GM12878 (cell line): ENCODE results near the gene SLC39A2. TPM values are rescaled to one million over a fixed set of nuclear protein-coding genes. Genes with fewer than 3 reads are reported as not detected.

Experiments
- ATAC-seq: fragments of 200-7000 bp; cut with Tn5 transposase; 3 replicates; pipeline ENCODE4 v1.9.1; 2020; ENCODE audit warnings: mild to moderate bottlenecking, moderate library complexity
- BruUV-seq: library from RNA; stranded (reverse); fragments of 400-500 nt; replicated peaks from 2 replicates; lab custom pipeline; 2021; lab: Mats Ljungman, UMichigan
- CTCF ChIA-PET: fragments of 300-600 bp; sonication (Branson Sonifier 250); formaldehyde crosslinking; extraction: SDS; loops from one replicate; lab custom pipeline; 2021; ENCODE audit warnings: inconsistent platforms; lab: Yijun Ruan, JAX
- POLR2A ChIA-PET: fragments of 350-600 bp; formaldehyde crosslinking; extraction: SDS; loops from one replicate; lab custom pipeline; 2021; ENCODE audit warnings: inconsistent platforms; lab: Charles Lee
- RAD21 ChIA-PET: fragments of 300-600 bp; sonication (Branson Sonifier 250); formaldehyde crosslinking; loops from one replicate; lab custom pipeline; 2023; ENCODE audit warnings: antibody characterized with exemption; ENCODE audit not compliant: unreplicated experiment; lab: Charles Lee
- SMC1A ChIA-PET: fragments of 300-600 bp; sonication (Branson Sonifier 250); formaldehyde crosslinking; loops from one replicate; lab custom pipeline; 2023; ENCODE audit not compliant: unreplicated experiment, uncharacterized antibody; lab: Charles Lee
- DNase-seq: peaks from one replicate; pipeline ENCODE4 v3.0.0-alpha.2; 2011; ENCODE audit warnings: low read depth, low spot score
- FAIRE-seq: peaks from 3 replicates; lab custom pipeline; 2011; peaks lifted over from hg19 to GRCh38; lab: Jason Lieb, UNC
- H2AFZ ChIP-seq: 2 replicates; pipeline ENCODE4 v1.6.0; 2011; ENCODE audit warnings: low read depth, low read length, control low read depth; ENCODE audit not compliant: control insufficient read depth
- H3K27ac ChIP-seq: 2 replicates; pipeline ENCODE4 v1.5.1; 2011; ENCODE audit warnings: control low read depth; ENCODE audit not compliant: control insufficient read depth, insufficient read depth
- H3K27me3 ChIP-seq, 2 experiments: replicated peaks in 1 of 2; 2 replicates each; pipeline versions ENCODE4 v1.6.0 to v1.6.1; 2011; ENCODE audit warnings: low read length in 1 of 2; ENCODE audit not compliant: control insufficient read depth in 2 of 2, insufficient read depth in 2 of 2
- H3K36me3 ChIP-seq, 2 experiments: 2 replicates each; pipeline ENCODE4 v1.5.1; 2011; ENCODE audit warnings: low read length in 1 of 2; ENCODE audit not compliant: control insufficient read depth in 2 of 2, insufficient read depth in 2 of 2
- H3K4me1 ChIP-seq: 2 replicates; pipeline ENCODE4 v1.6.1; 2011; ENCODE audit warnings: mild to moderate bottlenecking, low read length, moderate library complexity, mixed read lengths; ENCODE audit not compliant: control insufficient read depth, insufficient read depth
- H3K4me2 ChIP-seq: 2 replicates; pipeline ENCODE4 v1.6.0; 2011; ENCODE audit warnings: control low read depth; ENCODE audit not compliant: control insufficient read depth, insufficient read depth
- H3K4me3 ChIP-seq: fragments of 200-600 bp; sonication (generic); 2 replicates; pipeline ENCODE4 v1.5.1; 2016
- H3K79me2 ChIP-seq: 2 replicates; pipeline ENCODE4 v1.6.0; 2011; ENCODE audit warnings: low read length; ENCODE audit not compliant: control insufficient read depth, insufficient read depth
- H3K9ac ChIP-seq: 2 replicates; pipeline ENCODE4 v1.8.0; 2011; ENCODE audit warnings: low read length, control low read depth, mixed read lengths; ENCODE audit not compliant: control insufficient read depth, insufficient read depth
- H3K9me3 ChIP-seq: replicated peaks from 3 replicates; pipeline ENCODE4 v1.5.1; 2011; ENCODE audit warnings: mild to moderate bottlenecking, low read length; ENCODE audit not compliant: control insufficient read depth, insufficient read depth
- H4K20me1 ChIP-seq: 2 replicates; pipeline ENCODE4 v1.6.0; 2011; ENCODE audit not compliant: control insufficient read depth, insufficient read depth
- BCLAF1 ChIP-seq: fragments of 450-650 bp; IDR thresholded peaks from 2 replicates; pipeline ENCODE4 v1.6.1; 2017; ENCODE audit warnings: antibody characterized with exemption, mild to moderate bottlenecking, moderate library complexity
- CBX3 ChIP-seq: fragments of 200-600 bp; sonication (generic); IDR thresholded peaks from 2 replicates; pipeline ENCODE4 v1.6.1; 2016; ENCODE audit warnings: low read depth, borderline replicate concordance
- DPF2 ChIP-seq: fragments of 450-650 bp; IDR thresholded peaks from 2 replicates; pipeline ENCODE4 v1.6.1; 2017; ENCODE audit warnings: mild to moderate bottlenecking
- ELK1 ChIP-seq: IDR thresholded peaks from 2 replicates; pipeline ENCODE4 v1.6.1; 2012; ENCODE audit warnings: low read depth, low read length, improper control_type of control experiment
- EP300 ChIP-seq, 2 experiments: fragments of 150-350 bp in 1 of 2; IDR thresholded peaks; 2 replicates each; pipeline ENCODE4 v1.6.1; 2011 to 2012; ENCODE audit warnings: low read depth in 2 of 2, low read length in 2 of 2, borderline replicate concordance in 1 of 2, improper control_type of control experiment in 1 of 2, inconsistent platforms in 1 of 2; ENCODE audit not compliant: control insufficient read depth in 1 of 2
- FOXK2 ChIP-seq: fragments of 450-650 bp; IDR thresholded peaks from 2 replicates; pipeline ENCODE4 v1.6.1; 2017; ENCODE audit warnings: mild to moderate bottlenecking, moderate library complexity
- JUND ChIP-seq: IDR thresholded peaks from 2 replicates; pipeline ENCODE4 v1.6.1; 2012; ENCODE audit warnings: low read depth, mild to moderate bottlenecking, low read length, improper control_type of control experiment, moderate library complexity
- POLR2AphosphoS2 ChIP-seq: IDR thresholded peaks from 2 replicates; pipeline ENCODE4 v1.6.1; 2011; ENCODE audit warnings: low read depth, mild to moderate bottlenecking, low read length, improper control_type of control experiment, moderate library complexity
- RCOR1 ChIP-seq: conservative IDR thresholded peaks from 2 replicates; pipeline ENCODE4 v1.6.1; 2012; ENCODE audit warnings: low read depth, low read length, improper control_type of control experiment
- SMC3 ChIP-seq: IDR thresholded peaks from 2 replicates; pipeline ENCODE4 v1.6.1; 2011; ENCODE audit warnings: low read length, improper control_type of control experiment, borderline replicate concordance
- TCF12 ChIP-seq: IDR thresholded peaks from 2 replicates; pipeline ENCODE4 v1.6.1; 2011; ENCODE audit warnings: low read depth, mild to moderate bottlenecking, low read length
- TCF7 ChIP-seq: IDR thresholded peaks from 2 replicates; pipeline ENCODE4 v1.6.1; 2014; ENCODE audit warnings: antibody characterized with exemption, borderline replicate concordance
- ZBED1 ChIP-seq: IDR thresholded peaks from 2 replicates; pipeline ENCODE4 v1.6.1; 2016; ENCODE audit warnings: borderline replicate concordance
- ZNF274 ChIP-seq: IDR thresholded peaks from one replicate; pipeline ENCODE4 v1.8.0; 2011; ENCODE audit not compliant: insufficient read length, insufficient read depth
- ZSCAN29 ChIP-seq: fragments of 450-650 bp; IDR thresholded peaks from 2 replicates; pipeline ENCODE4 v1.6.1; 2017; ENCODE audit warnings: mild to moderate bottlenecking, moderate library complexity
- WGBS: methylation state at CpG from one replicate; pipeline ENCODE4 v1.1.6; 2016; ENCODE audit warnings: low lambda C conversion rate; ENCODE audit not compliant: insufficient replicate concordance, insufficient coverage; ENCODE audit errors: missing lambda C conversion rate; 5-methylcytosine and 5-hydroxymethylcytosine counted together
- in situ Hi-C: fragments of 300-500 bp; cut with MboI; formaldehyde crosslinking; loops from 9 replicates; pipeline ENCODE4 v1.14.3; 2018; ENCODE audit warnings: mixed read lengths
- intact Hi-C: fragments of 100-400 bp; cut with micrococcal nuclease; formaldehyde crosslinking; loops from one replicate; pipeline ENCODE4 v1.14.2; 2022; ENCODE audit not compliant: unreplicated experiment
- polyA plus RNA-seq, 11 experiments: library from polyadenylated mRNA; depleted of rRNA in 4 of 11; unstranded in 6 of 11; stranded (reverse) in 5 of 11; fragments of >200 nt; fragmentation: Nextera tagmentation in 4 of 11; fragmentation: Illumina TruSeq in 1 of 11; extraction: Ambion mirVana in 4 of 11; extraction: Trizol in 1 of 11; gene quantifications; 1 replicate in 1 of 11; 2 replicates in 10 of 11; pipeline versions ENCODE4 v1.2.1 to v1.2.3, GENCODE V29; 2011 to 2016; ENCODE audit warnings: inconsistent platforms in 2 of 11, missing spikeins in 2 of 11, low read depth in 1 of 11
- total RNA-seq, 4 experiments: library from RNA; depleted of rRNA in 3 of 4; stranded (reverse); fragments of >200 nt in 3 of 4; fragmentation: Illumina TruSeq in 1 of 4; extraction: Trizol in 1 of 4; gene quantifications; 2 replicates each; pipeline versions ENCODE4 v1.2.1 to v1.2.3, GENCODE V29; 2013 to 2021

SLC39A2 gene
- total and polyA plus RNA-seq, 10 of the 15 experiments (the other 5 are each of a cell fraction or from before 2014, with no cell fraction given), result 0.06 to 0.14 (median 0.11) TPM; not detected in 6

DNA sequence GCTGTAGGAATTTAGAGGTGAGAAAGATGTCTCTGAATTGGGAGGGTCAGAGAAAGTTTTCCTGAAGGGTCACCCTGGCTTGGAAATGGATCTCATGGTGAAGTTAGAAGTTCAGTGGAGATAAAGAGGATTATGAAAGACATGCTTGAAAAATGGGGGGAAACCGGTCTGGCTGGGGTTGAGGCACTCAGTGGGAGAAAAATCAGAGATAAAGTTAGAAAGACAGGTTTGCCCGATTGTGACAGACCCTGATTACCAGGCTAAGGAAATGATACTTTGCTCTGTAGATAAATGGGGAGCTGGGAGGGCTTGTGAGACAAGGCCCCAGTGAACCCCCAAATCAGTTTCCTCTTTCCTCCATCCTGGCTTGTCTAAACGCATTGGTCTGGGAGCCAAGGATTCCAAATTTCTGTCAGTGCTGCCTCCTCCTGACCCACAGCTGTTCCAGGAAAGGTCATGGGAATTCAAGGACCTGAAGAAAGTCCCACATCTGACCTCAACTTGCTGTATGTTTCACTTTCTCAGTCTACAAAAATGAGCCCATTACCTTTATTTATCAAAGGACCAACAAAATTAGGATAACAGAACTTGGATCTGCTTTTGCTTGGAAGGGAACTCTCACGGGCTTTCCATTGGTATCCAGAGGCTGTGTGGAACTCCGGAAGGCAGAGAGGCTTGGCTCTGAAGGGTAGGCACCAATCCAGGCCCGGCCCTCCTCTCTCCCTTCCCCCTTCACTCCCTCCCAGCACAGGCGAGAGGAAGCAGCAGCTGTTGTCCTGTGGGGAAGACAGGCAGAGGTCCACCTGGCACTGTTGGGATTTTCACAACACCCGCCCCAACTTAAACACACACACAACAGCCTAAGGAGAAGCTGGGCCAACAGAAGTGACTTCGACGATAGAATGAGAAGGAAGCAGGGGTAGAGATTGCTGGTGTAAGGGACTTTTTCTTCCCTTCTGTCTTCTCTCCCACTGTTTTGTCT lies 39.6 kb downstream of the SLC39A2 start:
- H3K36me3 ChIP-seq, result no peaks in the 10 kb centered on the region
- intact Hi-C loops, result no loop called here
- H4K20me1 ChIP-seq, result no peaks in the 10 kb centered on the region
- ChIA-PET SMC1A (interaction anchor here (3.8 kb wide), 1 partner anchor 24 kb away, joined by 36 read pairs; no protein-coding TSS in a partner anchor), RAD21 (interaction anchor here (1.3 to 3.5 kb wide), 2 partner anchors 24 to 66 kb away, joined by 4 to 24 read pairs; no protein-coding TSS in a partner anchor), CTCF (interaction anchor here (1.7 to 4.3 kb wide), 3 partner anchors 12 to 27 kb away, joined by 6 to 57 read pairs (median 8); no protein-coding TSS in a partner anchor)
- no peak overlapping the region for H3K9ac ChIP-seq
- ATAC-seq, result no peak
- H2AFZ ChIP-seq, result no peak overlapping the region
- TF ChIP-seq ZSCAN29, result no peak
- TF ChIP-seq TCF12, result no peak
- TF ChIP-seq POLR2AphosphoS2, result no peak
- TF ChIP-seq FOXK2, result no peak
- TF ChIP-seq ELK1, result no peak
- no peak for TF ChIP-seq DPF2
- no peak for TF ChIP-seq EP300 (IDR thresholded peaks at IDR 0.05; ENCODE audit: borderline replicate concordance in 1 of 2, control insufficient read depth in 1 of 2, low read depth in 2 of 2, low read length in 2 of 2)
- TF ChIP-seq SMC3, result no peak
- no peak for TF ChIP-seq TCF7
- TF ChIP-seq JUND, result no peak
- TF ChIP-seq ZNF274, result no peak
- no peak for TF ChIP-seq BCLAF1
- no peak for TF ChIP-seq RCOR1
- no peak for TF ChIP-seq CBX3
- no peak for TF ChIP-seq ZBED1
- TF ChIP-seq, all 136 proteins: peak for 0
- Histone ChIP-seq H3K4me3 (no peak overlapping the region), H3K4me1 (peaks cover 8% of the 10 kb centered on the region), H3K27ac (no peak overlapping the region), H3K27me3 (peaks cover 0 to 2% of the 10 kb centered on the region in 2 experiments; a peak in 2 of 4 replicates), H3K79me2 (no peaks in the 10 kb centered on the region), H3K9me3 (no peaks in the 10 kb centered on the region), H3K4me2 (no peak overlapping the region)
- FAIRE-seq (no peak), DNase-seq (no peak)
- no TSS peak for BruUV-seq
- POLR2A ChIA-PET, result no interaction called here
- WGBS, result 48% methylated on average over 10 of the region's 10 CpGs
- in situ Hi-C loops, result no loop called here
